Activated T-cell treated with anti-CD3 and anti-CD28 coated beads for 48 hours (primary cell): ENCODE measurements around the gene OR2AT4.
A peak's percentile ranks its signal among the peaks of the same experiment; 100 is the strongest.
"Not testable (repeated sequence)": the region's sequence is repeated elsewhere in the genome, so short reads cannot be mapped to it uniquely, and the experiment has no call there.

ENCODE experiments used
- DNase-seq: peaks from one replicate; pipeline ENCODE4 v3.0.0-alpha.2; 2020; ENCODE audit warnings: low read depth

OR2AT4 gene

GRCh38 chr11:75103380-75104026, 6.8 kb upstream of the OR2AT4 start:
- no peak for DNase-seq

- no peak for DNase-seq
Measured at GRCh38 chr11:75101424-75102128, 4.9 kb upstream of the OR2AT4 start.

GRCh38 chr11:75100314-75100713, 3.6 kb upstream of the OR2AT4 start:
- peak; percentile 29 for DNase-seq

GRCh38 chr11:75099635-75100034, 3.0 kb upstream of the OR2AT4 start:
- DNase-seq = no peak

- not testable (repeated sequence) for DNase-seq
Measured at GRCh38 chr11:75098835-75099439, 2.3 kb upstream of the OR2AT4 start.

- not testable (repeated sequence) for DNase-seq
Measured at GRCh38 chr11:75098181-75098580, 1.5 kb upstream of the OR2AT4 start.

GRCh38 chr11:75097173-75097557, 489 bp upstream of the OR2AT4 start:
- DNase-seq = no peak

- DNase-seq = not testable (repeated sequence)
Measured at GRCh38 chr11:75094382-75094781, 2.3 kb downstream of the OR2AT4 start.

GRCh38 chr11:75090671-75091177, 6.0 kb downstream of the OR2AT4 start:
- DNase-seq = no peak

- no peak for DNase-seq
Measured at GRCh38 chr11:75087319-75088305, 9.1 kb downstream of the OR2AT4 start.

GRCh38 chr11:75084883-75085282, 11.8 kb downstream of the OR2AT4 start:
- DNase-seq = no peak

GRCh38 chr11:75083217-75083605, 13.5 kb downstream of the OR2AT4 start:
- DNase-seq = no peak

GRCh38 chr11:75082601-75083216, 14.0 kb downstream of the OR2AT4 start:
- DNase-seq = no peak

GRCh38 chr11:75079546-75079945, 17.1 kb downstream of the OR2AT4 start:
- DNase-seq = no peak

- no peak for DNase-seq
Measured at GRCh38 chr11:75078233-75078632, 18.4 kb downstream of the OR2AT4 start.

GRCh38 chr11:75077316-75077715, 19.4 kb downstream of the OR2AT4 start:
- no peak for DNase-seq

GRCh38 chr11:75076671-75077070, 20.0 kb downstream of the OR2AT4 start:
- no peak for DNase-seq

GRCh38 chr11:75073459-75074190, 23.1 kb downstream of the OR2AT4 start:
- DNase-seq = no peak

- DNase-seq = no peak
Measured at GRCh38 chr11:75072582-75072981, 24.1 kb downstream of the OR2AT4 start.

GRCh38 chr11:75069473-75069872, 27.2 kb downstream of the OR2AT4 start:
- no peak for DNase-seq

GRCh38 chr11:75068993-75069392, 27.7 kb downstream of the OR2AT4 start:
- no peak for DNase-seq
